HG02943 (cell line): ENCODE measurements around the gene ERP44.
A peak's percentile ranks its signal among the peaks of the same experiment; 100 is the strongest.
"Not testable (repeated sequence)": the region's sequence is repeated elsewhere in the genome, so short reads cannot be mapped to it uniquely, and the experiment has no call there.

ENCODE experiments used
- ATAC-seq: cut with Tn5 transposase; IDR thresholded peaks from one replicate; pipeline ENCODE4 v1.9.1; 2021; ENCODE audit warnings: mild to moderate bottlenecking, low read depth, moderate library complexity; ENCODE audit not compliant: unreplicated experiment

ERP44 gene

DNA sequence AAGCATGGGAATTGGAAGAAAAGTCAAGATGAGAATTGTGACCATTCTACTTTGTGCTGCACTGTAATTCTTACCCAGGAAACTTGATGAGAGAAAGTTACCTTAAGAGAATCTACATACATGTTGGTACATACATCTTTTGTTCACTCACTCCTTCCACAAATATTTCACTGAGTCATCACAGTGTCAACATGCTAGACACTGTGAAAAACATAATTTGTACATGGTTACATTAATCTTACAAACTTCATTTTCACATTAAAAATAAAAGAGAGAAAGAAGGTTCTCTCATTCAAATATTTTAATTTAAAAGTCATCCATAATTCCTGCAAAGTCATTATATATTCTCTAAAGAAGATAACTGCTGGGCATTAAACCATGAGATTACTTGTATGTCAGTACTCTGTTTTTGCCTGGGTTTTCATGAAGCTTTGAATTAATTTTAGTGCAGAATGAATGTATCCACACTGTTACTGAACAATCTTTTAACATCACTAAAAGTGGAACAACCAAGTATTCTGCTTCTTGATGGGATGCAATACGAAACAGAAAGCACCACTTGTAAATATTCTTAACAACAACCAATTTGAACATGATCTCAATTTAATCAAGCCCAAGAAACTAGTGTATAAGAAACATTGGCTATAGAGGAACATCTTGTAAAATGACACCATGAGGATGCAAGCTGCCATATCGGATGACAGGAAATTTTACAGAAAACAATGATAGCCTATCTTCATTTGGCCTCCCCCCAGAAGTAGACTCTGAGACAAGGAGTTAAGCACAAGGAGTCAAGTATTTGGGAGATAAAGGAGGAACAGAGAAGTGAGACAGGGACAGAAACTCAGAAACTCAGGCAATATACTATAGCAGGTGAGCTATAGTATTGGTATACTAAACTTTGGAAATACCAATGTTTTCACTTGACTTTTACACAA is 28.4 kb downstream of the ERP44 start:
- no peak for ATAC-seq

GRCh38 chr9:100069068-100069467 is 29.7 kb downstream of the ERP44 start:
- not testable (repeated sequence) for ATAC-seq

GRCh38 chr9:100067990-100068389 is 30.8 kb downstream of the ERP44 start:
- ATAC-seq, result not testable (repeated sequence)

DNA sequence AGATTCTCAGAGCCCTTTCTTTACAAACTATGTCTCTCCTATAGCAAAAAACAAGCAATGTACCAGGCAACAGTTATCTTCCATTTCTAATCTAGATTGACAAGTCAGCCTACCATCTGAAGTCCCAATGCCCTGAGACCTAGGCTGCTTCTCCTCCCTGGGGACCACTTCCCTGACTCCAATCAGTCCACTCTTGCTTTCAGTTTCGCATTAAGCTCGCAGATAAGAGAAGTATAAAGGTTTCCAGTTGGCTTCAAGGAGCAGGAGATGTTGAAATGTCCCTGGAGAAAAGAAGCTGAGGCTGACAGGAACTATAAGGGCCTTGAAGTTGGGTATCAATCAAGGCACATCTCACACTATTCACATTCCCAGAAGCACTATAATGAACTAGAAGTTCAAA is 32.3 kb downstream of the ERP44 start:
- ATAC-seq, result peak; percentile 86

GRCh38 chr9:100064872-100065581 is 33.8 kb downstream of the ERP44 start:
- no peak for ATAC-seq

DNA sequence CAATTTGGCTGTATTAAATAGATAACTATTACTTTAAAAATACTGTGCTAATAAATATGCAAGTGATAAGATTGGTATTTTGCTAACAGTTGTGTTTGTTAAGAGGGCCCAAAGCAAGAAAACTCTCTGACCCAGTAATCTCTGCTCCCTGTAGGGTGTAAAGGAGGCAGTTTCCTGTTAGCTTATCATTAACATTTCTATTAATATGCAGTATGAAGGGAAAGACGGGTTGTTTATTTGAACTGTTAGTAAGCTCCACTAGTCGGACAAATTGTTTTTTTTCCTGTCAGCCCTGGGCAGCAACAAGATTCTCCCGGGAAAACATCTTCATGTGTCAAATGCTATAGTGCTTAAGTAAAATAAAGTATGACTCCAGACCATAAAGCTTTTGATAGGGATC is 35.6 kb downstream of the ERP44 start:
- ATAC-seq, result no peak

DNA sequence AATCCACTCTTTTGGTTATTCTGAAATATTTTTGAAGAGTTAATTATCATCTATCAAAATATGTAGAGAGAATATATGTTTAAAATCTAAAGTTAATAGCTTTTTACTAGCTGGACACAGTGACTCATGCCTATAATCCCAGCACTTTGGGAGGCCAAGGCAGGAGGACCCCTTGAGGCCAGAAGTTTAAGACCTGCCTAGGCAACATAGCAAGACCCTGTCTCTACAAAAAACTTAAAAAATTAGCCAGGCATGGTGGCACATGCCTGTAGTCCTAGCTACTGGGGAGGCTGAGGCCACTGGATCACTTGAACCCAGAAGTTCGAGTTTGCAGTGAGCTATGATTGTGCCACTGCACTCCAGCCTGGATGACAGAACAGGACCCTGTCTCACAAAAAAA is 36.1 kb downstream of the ERP44 start:
- ATAC-seq, result not testable (repeated sequence)

GRCh38 chr9:100058699-100059579 is 39.9 kb downstream of the ERP44 start:
- peak; percentile 57 for ATAC-seq

DNA sequence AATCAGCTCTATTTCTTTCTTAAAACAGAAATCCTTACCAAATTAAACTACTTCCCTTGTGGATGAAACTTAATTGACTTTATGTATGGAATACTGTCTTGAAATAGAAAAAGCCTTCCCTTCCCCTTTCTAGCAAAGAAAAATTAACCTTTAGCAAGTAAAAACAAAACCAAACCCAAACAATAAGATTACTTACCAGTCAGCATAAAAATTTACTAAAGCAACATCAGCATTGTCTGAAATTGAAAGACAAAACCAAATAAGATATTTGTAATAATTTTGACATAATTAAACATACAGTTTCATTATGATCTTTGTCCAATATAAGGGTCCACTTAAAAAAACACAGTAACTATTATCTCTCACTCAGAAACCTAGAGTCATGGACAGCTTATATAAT is 41.2 kb downstream of the ERP44 start:
- ATAC-seq, result no peak

- ATAC-seq, result no peak
Measured at GRCh38 chr9:100056561-100056960, 42.2 kb downstream of the ERP44 start.

DNA sequence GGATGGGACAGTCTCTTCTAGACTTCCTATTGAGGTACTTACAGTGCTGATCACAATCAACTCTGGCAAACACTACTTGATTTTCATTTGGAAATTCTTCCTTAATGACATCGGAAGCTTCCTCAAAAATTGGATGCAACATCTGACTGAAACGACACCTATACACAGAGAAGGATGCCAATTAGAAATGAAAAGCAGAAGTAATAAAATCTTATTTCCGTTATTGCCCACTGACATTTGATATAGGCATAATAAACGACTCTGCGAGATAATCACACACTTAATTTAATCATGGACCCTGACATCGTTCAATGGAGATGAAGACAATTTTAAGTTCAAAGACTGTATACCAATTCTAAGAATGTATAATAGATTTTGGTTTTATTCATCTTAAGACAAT is 46.4 kb downstream of the ERP44 start:
- no peak for ATAC-seq

GRCh38 chr9:100049551-100049950 is 49.2 kb downstream of the ERP44 start:
- ATAC-seq, result no peak

DNA sequence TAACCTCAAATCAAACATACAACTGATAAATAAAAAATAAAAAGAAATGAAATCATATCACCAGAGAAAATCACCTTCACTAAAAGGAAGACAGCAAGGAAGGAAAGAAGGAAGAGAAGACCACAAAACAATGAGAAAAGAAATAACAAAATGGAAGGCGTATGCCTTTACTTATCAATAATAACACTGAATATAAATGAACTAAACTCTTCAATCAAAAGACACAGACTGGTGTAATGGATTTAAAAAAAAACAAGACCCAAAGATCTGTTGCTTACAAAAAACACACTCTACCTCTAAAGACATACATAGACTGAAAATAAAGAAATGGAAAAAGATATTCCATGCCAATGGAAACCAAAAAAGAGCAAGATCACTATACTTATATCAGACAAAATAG is 60.3 kb downstream of the ERP44 start:
- ATAC-seq, result no peak

DNA sequence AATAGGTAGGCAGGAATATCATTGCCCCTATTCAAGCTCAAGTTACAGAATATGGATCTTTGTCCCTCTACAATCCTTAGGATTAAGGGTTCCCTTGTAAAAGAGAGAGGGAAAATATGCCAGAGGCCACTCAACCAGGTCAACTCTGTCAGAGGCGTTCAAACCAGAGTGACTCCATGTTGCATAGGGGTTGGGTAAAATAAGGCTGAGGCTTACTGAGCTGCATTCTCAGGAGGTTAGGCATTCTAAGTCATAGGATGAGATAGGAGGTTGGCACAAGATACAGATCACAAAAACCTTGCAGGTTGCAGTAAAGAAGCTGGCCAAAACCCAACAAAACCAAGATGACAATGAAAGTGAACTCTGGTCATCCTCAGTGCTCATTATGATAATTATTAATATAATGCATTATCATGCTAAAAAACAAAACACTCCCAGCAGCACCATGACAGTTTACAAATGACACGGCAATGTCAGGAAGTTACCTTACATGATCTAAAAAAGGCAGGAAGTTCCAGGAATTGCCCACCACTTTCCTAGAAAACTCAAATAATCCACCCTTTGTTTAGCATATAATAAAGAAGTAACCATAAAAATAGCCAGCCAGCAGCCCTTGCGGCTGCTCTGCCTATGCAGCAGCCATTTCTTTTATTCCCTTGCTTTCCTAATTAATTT is 64.8 kb downstream of the ERP44 start:
- ATAC-seq, result no peak

GRCh38 chr9:100030548-100030947 is 68.3 kb downstream of the ERP44 start:
- no peak for ATAC-seq

DNA sequence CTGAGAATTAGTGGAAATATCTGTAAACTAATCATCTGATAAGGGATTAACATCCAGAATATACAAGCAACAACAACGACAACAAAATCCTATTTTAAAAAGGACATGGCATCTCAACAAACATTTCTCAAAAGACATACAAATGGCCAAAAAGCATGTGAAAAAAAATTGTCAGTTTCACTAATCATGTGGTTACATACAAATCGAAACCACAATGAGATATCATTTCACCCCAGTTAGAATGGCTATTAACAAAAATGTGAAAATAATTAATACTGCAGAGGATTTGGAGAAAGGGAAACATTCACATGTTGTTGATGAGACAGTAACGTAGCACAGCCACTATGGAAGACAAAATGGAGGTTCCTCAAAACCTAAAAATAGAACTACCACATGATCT is 69.5 kb downstream of the ERP44 start:
- ATAC-seq, result no peak

GRCh38 chr9:100028201-100028784 is 70.5 kb downstream of the ERP44 start:
- peak; percentile 77 for ATAC-seq

DNA sequence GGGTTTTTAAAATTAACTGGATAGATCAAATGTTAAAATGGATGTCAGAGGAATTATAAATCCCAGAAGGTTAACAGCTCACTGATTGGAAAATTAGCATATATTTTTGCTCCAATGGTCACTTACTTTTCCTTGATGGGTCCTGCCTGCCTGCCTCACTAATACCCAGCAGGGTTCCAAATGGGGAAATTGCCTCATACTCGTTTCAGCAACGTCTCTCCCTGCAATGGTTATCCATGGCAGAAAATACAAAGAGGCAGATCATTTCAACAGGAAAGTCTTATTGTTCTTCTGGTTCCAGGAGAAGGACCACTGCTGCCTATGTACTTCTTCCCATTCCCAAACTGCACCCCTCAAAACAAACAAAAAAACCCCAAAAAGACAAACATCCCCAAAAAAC is 71.3 kb downstream of the ERP44 start:
- ATAC-seq, result no peak

GRCh38 chr9:100021931-100022330 is 76.9 kb downstream of the ERP44 start:
- ATAC-seq, result no peak
